GM19351 (cell line): ENCODE data around the gene DPY30.
"Not testable (repeated sequence)": the region's sequence is repeated elsewhere in the genome, so short reads cannot be mapped to it uniquely, and the experiment has no call there.

Experiments used
- ATAC-seq: cut with Tn5 transposase; IDR thresholded peaks from one replicate; pipeline ENCODE4 v1.9.1; 2021; ENCODE audit warnings: mild to moderate bottlenecking, moderate library complexity; ENCODE audit not compliant: unreplicated experiment

Gene DPY30

DNA sequence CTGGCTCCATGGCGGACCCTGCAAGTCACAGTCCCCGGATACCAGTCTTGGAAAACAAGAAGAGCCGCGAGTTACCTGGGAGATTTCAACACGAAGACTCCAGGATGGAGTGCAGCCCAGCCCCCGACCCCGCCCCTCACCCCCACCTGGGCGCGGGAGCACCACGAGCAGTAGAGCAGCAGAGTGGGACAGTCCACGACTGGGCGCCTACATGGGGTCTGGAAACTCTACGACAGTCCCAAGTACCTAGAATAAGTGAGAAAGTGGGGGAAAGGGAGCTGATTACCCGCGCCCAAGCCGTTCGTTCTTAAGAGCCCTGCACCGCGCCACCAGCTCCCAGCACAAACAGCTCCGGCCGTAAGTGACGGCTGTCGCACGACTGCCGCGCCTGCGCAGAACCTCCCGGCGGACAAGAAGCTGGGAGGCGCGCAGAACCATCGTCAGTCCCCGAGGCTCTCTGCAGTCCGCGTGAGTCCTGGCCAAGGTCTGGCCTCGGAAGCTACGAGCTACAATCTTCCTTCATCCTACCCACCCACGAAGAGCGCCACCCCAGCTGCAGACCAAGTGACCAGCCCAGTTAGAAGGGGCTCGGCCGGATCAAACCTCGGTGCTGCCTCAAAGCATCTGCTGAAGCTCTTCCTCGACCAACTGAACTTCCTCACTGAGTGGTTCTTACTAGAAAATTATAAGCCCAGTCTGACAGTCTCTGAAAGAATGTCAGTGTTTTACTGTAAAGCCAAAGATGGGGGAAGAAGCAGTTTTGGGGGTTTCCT lies at the start of gene DPY30:
TSS of gene DPY30 (minus strand) at position 359 of the 773 bp plus-strand sequence. CDS start at position 10, 349 bp downstream.
- peak; percentile 92 for ATAC-seq

DNA sequence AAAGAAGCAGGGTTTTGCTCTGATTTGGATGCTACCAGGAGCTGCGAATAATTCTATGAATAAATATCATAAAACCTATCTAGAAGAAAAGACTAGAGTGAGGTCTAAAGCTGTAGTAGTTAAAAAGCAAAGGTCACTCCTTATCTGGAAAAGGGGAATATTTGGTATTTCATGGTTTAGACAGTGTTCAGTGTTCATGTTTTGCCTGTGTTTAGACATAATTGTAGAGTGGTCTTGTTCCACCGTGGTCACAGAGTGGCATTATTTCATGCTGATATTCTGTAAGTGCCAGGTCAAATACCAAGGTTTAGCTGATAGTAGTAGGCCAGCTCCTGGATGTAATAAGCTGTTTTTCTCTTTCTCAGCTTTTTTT lies 34.5 kb upstream of the DPY30 start:
- no peak for ATAC-seq

- no peak for ATAC-seq
Observed at GRCh38 chr2:32067549-32067948, 27.9 kb upstream of the DPY30 start.

- ATAC-seq: no peak
Observed at GRCh38 chr2:32064713-32065112, 25.1 kb upstream of the DPY30 start.

- peak; percentile 14 for ATAC-seq
Observed at GRCh38 chr2:32064021-32064601, 24.5 kb upstream of the DPY30 start.

DNA sequence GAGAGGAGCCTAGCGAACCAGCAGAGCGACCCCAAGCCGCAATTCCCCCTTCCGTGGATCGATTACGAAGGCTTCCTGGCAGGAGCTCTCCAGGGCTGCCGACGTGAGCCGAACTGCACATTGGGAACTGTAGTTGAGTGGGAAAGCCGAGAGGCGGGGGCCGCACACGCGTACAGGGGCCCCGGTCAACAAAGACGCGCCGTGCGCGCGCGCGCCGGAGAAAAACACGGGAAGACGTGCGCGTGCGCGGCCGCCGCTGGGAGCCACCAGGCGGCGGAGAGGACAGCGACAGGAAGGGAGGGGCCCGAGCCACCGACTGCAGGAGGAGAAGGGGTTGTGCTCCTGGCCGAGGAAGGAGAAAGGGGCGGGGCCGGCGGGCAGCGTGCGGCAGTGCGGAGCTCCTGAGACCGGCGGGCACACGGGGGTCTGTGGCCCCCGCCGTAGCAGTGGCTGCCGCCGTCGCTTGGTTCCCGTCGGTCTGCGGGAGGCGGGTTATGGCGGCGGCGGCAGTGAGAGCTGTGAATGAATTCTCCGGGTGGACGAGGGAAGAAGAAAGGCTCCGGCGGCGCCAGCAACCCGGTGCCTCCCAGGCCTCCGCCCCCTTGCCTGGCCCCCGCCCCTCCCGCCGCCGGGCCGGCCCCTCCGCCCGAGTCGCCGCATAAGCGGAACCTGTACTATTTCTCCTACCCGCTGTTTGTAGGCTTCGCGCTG lies 23.9 kb upstream of the DPY30 start, which contains the start of gene SPAST:
TSS of gene SPAST (plus strand) at position 247 of the 711 bp plus-strand sequence. CDS start at position 523, 276 bp downstream.
- ATAC-seq: peak; percentile 93

GRCh38 chr2:32061973-32062861 lies 22.6 kb upstream of the DPY30 start:
- ATAC-seq: no peak

DNA sequence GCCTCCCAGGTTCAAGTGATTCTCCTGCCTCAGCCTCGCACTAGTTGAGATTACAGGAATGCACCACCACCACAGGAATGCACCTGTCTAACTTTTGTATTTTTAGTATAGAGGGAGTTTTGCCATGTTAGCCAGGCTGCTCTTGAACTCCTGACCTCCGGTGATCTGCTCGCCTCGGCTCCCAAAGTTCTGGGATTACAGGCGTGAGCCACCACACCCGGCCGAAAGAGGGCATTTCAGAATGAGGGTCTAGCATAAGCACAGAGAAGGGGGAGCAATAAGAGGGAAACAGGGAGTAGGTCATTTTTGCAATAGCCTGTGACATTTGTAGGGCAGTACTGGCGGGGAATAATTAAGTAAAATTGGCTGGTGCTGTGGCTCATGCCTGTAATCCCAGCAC lies 21.8 kb upstream of the DPY30 start:
- ATAC-seq: no peak

GRCh38 chr2:32060266-32060665 lies 20.7 kb upstream of the DPY30 start:
- ATAC-seq: no peak

- ATAC-seq: no peak
Observed at GRCh38 chr2:32058130-32058529, 18.5 kb upstream of the DPY30 start.

DNA sequence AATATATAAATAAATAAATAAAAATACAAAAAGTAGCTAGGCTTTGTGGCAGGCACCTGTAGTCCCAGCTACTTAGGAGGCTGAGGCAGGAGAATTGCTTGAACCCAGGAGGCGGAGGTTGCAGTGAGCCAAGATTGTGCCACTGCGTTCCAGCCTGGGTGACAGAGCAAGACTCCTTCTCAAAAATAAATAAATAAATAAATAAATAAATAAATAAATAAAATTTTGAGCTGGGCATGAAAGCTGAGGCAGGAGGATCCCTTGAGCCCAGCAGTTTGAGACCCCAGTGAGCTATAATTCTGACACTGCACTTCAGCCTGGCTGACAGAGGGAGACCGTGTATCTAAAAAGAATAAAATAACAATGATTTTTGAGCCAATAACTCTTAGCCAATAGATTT lies 15.0 kb upstream of the DPY30 start:
- ATAC-seq: not testable (repeated sequence)

- ATAC-seq: no peak
Observed at GRCh38 chr2:32051836-32052439, 12.3 kb upstream of the DPY30 start.

- no peak for ATAC-seq
Observed at GRCh38 chr2:32043561-32043960, 4.0 kb upstream of the DPY30 start.

DNA sequence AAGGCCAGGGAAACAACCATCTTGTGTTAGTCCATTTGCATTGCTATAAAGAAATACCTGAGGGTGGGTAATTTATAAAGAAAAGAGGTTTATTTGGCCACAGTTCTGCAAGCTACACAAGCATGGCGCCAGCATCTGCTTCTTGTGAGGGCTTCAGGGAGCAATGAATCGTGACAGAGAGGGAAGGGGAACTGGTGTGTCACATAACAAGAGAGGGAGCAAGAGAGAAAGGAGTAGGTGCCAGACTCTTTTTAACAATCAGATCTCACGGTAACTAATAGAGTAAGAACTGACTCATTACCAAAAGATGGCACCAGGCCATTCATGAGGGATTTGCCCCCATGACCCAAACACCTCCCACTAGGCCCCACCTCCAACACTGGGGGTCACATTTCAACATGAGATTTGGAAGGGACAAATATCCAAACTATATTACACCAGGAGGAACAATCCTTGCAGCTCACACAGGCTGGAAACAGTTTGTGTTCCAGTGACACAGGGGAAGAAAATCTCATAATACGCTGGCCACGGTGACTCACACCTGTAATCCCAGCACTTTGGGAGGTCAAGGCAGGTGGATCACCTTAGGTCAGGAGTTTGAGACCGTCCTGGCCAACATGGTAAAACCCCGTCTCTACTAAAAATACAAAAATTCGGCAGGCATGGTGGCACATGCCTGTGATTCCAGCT lies 5.3 kb downstream of the DPY30 start:
- not testable (repeated sequence) for ATAC-seq

GRCh38 chr2:32018789-32019482 lies 20.7 kb downstream of the DPY30 start:
- not testable (repeated sequence) for ATAC-seq

- no peak for ATAC-seq
Observed at GRCh38 chr2:32012872-32013271, 26.7 kb downstream of the DPY30 start.

DNA sequence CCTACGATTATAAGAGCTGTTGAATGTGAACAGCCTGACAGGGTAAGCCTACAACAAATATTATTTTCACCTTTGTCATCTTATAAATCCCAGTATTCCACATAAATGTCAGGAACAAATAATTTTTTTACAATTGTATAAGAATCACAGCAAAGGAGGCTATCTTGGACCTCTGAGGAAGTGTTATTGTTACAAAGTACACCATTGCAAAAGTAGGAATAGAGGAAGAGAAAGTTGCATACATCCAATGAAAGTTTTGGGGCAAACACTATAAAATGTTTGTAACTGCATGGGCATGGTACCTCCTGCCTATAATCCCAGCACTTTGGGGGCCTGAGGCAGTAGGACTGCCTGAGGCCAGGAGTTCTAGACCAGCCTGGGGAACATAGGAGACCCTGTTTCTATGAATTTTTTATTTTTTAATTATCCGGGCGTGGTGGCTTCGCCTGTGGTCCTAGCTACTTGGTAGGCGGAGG lies 28.1 kb downstream of the DPY30 start:
- no peak for ATAC-seq

DNA sequence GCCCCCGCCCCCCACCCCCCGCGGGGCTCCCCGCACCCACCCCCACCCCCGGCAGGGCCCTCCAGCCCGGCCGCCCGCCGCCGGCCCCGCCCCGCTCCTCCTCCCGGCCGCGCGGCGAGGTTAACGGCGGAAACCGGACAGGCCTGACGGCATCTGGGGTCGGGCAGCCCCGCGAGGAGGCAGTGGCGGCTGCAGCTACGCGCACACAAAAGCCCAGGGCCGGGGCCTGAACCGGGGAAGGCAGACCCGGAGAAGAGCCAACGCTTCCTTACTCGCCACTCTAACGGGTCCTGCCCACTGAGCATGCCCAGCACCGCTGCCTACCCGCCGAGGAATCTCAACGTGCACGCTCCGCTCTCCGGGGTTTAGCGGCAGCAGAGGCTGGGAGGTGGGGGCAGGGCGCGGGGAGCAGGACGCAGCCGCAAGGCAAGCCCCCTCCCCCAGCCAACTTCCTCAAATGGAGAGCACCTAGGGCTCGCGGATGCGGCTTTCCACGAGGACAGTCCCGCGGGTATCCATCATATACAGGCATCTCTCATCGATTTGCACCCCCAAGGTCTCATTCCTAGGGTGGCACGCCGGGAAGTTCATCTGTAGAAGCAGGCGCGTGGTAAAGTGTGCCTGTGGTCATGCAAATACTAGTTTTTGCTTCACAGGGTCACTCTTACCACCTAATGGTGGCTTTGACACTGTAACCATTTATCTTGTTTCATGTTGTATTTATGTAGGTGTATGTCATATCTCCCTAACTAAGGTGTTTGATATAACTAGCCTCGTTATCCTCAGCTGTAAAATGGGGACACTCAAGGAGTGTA lies 28.7 kb downstream of the DPY30 start, which contains the start of gene MEMO1:
TSS of gene MEMO1 (minus strand) at position 339 of the 815 bp plus-strand sequence. CDS start 761 bp downstream, outside the sequence.
- ATAC-seq: peak; percentile 54
